Right atrium auricular region (tissue), 2 donors: ENCODE data around the gene PROX2. TPM values are rescaled to one million over a fixed set of nuclear protein-coding genes. Genes with fewer than 3 reads are reported as not detected.

Experiments used
- DNase-seq: peaks from one replicate; pipeline ENCODE4 v3.0.0-alpha.2; 2019; ENCODE audit warnings: low spot score
- H3K27ac ChIP-seq, 2 donors: fragments of 200-600 bp; sonication (generic); 1 replicate in 1 of 2; 2 replicates in 1 of 2; pipeline ENCODE4 v1.5.1; 2016 to 2019
- H3K27me3 ChIP-seq, 2 donors: fragments of 200-600 bp; sonication (generic); one replicate each; pipeline versions ENCODE4 v1.5.1 to v1.6.0; 2017 to 2019
- H3K36me3 ChIP-seq: fragments of 200-600 bp; sonication (generic); one replicate; pipeline ENCODE4 v1.5.1; 2016
- H3K4me1 ChIP-seq, 2 donors: fragments of 200-600 bp; sonication (generic); one replicate each; pipeline versions ENCODE4 v1.5.1 to v1.6.0; 2017 to 2019
- H3K4me3 ChIP-seq, 2 donors: fragments of 200-600 bp; sonication (generic); 1 replicate in 1 of 2; 2 replicates in 1 of 2; pipeline ENCODE4 v1.5.1; 2017 to 2019; ENCODE audit warnings: mild to moderate bottlenecking in 1 of 2, moderate library complexity in 1 of 2
- H3K9me3 ChIP-seq, 2 donors: fragments of 200-600 bp; sonication (generic); one replicate each; pipeline ENCODE4 v1.5.1; 2019
- total RNA-seq, 2 donors: library from RNA; depleted of rRNA; stranded (reverse); fragments of >200 nt; gene quantifications; one replicate each; pipeline ENCODE4 v1.1.0, GENCODE V29; 2016
- TF ChIP-seq, protein P1 (sequence below), 2 donors: fragments of 200-600 bp; sonication (generic); IDR thresholded peaks; one replicate each; pipeline ENCODE4 v1.5.1; 2019; ENCODE audit warnings: antibody characterized with exemption in 2 of 2

PROX2 gene
- total RNA-seq, 2 donors from 2014 or later: not detected

DNA sequence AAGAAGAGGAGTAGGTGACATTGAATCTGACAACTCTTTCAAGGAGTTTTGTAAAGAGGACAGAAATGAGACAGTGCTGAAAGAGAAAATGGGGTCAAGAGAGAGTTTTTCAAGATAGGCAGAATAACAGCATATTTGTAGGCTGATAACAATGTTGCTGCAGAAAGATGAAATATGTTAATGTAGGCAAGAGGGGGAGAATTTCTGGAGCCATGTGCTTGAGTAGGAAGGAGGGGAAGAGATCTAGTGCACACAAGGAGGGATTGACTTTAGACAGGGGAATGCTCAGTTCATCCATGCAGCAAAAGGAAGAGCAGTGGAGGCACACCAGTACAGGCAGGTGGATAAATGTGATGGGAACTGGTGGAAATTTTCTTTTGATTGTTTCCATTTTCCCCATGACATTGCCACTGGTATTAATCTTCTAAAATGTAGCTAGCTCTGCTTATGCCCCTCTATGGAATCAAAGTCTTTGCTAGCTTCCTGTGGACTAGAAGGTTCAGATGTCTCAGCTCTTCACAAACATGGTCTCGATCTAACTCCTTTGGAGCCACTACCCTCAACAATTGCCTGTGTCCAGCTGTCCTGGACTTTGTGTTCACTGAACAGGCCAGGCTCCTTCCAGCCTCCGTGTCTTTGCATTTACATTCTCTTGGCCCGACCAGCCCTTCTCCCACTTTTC lies 9.1 kb downstream of the PROX2 start:
- Histone ChIP-seq H3K4me1 (peaks cover 0 to 6% of the 10 kb centered on the region in 2 donors), H3K4me3 (no peak overlapping the region), H3K27ac (no peak overlapping the region), H3K9me3 (no peaks in the 10 kb centered on the region), H3K27me3 (no peaks in the 10 kb centered on the region), H3K36me3 (no peaks in the 10 kb centered on the region)
- TF ChIP-seq, protein P1, sequence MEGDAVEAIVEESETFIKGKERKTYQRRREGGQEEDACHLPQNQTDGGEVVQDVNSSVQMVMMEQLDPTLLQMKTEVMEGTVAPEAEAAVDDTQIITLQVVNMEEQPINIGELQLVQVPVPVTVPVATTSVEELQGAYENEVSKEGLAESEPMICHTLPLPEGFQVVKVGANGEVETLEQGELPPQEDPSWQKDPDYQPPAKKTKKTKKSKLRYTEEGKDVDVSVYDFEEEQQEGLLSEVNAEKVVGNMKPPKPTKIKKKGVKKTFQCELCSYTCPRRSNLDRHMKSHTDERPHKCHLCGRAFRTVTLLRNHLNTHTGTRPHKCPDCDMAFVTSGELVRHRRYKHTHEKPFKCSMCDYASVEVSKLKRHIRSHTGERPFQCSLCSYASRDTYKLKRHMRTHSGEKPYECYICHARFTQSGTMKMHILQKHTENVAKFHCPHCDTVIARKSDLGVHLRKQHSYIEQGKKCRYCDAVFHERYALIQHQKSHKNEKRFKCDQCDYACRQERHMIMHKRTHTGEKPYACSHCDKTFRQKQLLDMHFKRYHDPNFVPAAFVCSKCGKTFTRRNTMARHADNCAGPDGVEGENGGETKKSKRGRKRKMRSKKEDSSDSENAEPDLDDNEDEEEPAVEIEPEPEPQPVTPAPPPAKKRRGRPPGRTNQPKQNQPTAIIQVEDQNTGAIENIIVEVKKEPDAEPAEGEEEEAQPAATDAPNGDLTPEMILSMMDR (IDR thresholded peaks at IDR 0.05): no peak
- DNase-seq: no peak

DNA sequence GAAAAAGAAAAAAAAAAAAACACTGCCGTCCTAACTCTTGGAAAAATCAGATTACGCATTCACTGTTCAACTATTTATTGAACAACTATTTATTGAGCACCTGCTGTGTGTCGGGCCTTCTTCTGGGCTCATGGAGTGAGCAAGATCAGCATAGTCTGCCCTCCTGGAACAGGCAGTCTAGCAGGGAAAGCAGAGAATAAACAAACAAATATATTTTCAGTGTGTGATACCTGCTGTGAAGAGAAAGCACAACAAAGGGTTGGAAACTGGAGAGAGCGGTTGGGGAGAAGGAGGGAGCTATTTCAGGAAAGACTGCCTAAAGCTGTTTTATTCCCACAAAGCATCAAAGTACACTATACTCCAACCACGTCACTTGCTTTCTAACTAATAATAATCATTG lies 10.8 kb downstream of the PROX2 start:
- H3K27me3 ChIP-seq: no peaks in the 10 kb centered on the region
- TF ChIP-seq, protein P1 (IDR thresholded peaks at IDR 0.05): no peak
- H3K36me3 ChIP-seq: no peaks in the 10 kb centered on the region
- H3K27ac ChIP-seq: no peak overlapping the region
- H3K4me3 ChIP-seq: no peak overlapping the region
- H3K9me3 ChIP-seq: no peaks in the 10 kb centered on the region
- H3K4me1 ChIP-seq: peaks cover 0 to 6% of the 10 kb centered on the region in 2 donors
- DNase-seq: no peak

DNA sequence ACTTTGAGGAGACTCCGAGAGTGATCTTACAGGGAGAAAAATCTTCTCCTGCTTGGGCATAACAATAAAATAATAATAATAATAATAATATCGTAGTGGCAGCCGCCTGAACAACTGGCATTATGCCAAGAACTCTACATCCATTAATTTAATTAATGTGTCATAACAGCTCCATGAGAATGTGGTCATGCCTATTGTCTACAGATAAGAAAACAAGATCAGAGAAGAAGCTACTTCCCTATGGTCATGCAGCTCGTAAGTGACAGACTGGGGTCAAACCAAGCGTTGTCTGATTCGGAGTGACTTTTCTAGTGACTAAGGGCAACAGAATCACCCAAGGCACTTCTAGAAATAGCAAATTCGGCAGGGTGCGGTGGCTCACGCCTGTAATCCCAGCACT lies 11.7 kb downstream of the PROX2 start:
- peaks cover 0 to 6% of the 10 kb centered on the region in 2 donors for H3K4me1 ChIP-seq
- no peak overlapping the region for H3K4me3 ChIP-seq
- DNase-seq: no peak
- H3K27ac ChIP-seq: no peak overlapping the region
- TF ChIP-seq, protein P1 (IDR thresholded peaks at IDR 0.05): no peak
- no peaks in the 10 kb centered on the region for H3K36me3 ChIP-seq
- no peaks in the 10 kb centered on the region for H3K9me3 ChIP-seq
- H3K27me3 ChIP-seq: no peaks in the 10 kb centered on the region

DNA sequence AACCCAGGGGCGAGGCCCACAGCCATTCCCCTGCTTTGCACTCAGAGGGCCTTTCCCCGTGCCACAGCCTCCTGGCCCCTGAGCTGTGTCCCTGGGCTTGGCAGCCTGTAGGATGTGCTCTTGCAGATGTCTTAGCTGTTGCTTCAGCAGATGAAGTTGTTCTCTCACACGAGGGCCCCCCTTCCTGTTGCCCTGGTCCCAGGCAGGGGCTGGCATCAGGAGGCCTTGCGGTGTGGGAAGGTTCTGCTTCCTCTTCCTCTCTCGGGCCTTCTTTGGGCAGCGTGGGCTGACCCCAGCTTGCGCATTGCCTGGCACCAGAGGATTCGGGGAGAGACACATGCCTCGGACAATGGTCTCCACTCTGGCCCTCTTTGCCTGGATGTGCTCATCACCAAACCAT lies 12.7 kb downstream of the PROX2 start:
- H3K4me3 ChIP-seq: no peak overlapping the region
- no peaks in the 10 kb centered on the region for H3K27me3 ChIP-seq
- no peak for DNase-seq
- H3K27ac ChIP-seq: no peak overlapping the region
- no peaks in the 10 kb centered on the region for H3K9me3 ChIP-seq
- peaks cover 0 to 6% of the 10 kb centered on the region in 2 donors for H3K4me1 ChIP-seq
- TF ChIP-seq, protein P1 (IDR thresholded peaks at IDR 0.05): no peak
- H3K36me3 ChIP-seq: no peaks in the 10 kb centered on the region

DNA sequence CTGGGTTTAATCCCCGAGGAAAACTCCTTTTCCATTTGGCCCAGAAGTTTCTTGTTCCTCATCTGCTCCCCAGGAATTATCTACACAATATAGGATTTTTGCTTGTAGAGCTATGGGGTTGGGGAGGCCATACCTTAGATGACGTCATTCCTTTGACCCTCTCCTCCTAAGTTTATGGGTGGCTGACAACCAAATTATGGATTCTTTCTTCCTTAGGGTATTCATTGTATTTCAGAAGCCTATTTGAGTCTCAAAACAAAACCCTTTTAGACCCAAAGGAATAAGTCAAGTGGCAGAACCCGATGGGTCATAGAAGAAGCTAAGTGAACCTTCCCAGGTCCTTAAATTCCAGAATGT lies 14.2 kb downstream of the PROX2 start:
- no peaks in the 10 kb centered on the region for H3K36me3 ChIP-seq
- TF ChIP-seq, protein P1 (IDR thresholded peaks at IDR 0.05): no peak
- no peaks in the 10 kb centered on the region for H3K9me3 ChIP-seq
- H3K27me3 ChIP-seq: no peaks in the 10 kb centered on the region
- no peak for DNase-seq
- no peak overlapping the region for H3K4me3 ChIP-seq
- no peaks in the 10 kb centered on the region for H3K4me1 ChIP-seq
- no peak overlapping the region for H3K27ac ChIP-seq
